Stimulated activated naive CD4-positive, alpha-beta T cell treated with Interleukin-2 at 50 U/mL for 16 hours (primary cell): ENCODE results near the gene ENTPD7.
"Not testable (repeated sequence)": the region's sequence is repeated elsewhere in the genome, so short reads cannot be mapped to it uniquely, and the experiment has no call there.

Source experiments
- DNase-seq: peaks from one replicate; lab custom pipeline; 2025; lab: John Stamatoyannopoulos, UW

The ENTPD7 gene

GRCh38 chr10:99659031-99659867 lies at the start of gene ENTPD7:
Gene ENTPD7, plus strand, starts transcription at chr10:99659509. Its CDS starts 448 bp downstream, at chr10:99659957.
- DNase-seq: peak; percentile 94

GRCh38 chr10:99610221-99610620 lies 49.1 kb upstream of the ENTPD7 start:
- DNase-seq: no peak

- no peak for DNase-seq
Observed at GRCh38 chr10:99611326-99611725, 48.0 kb upstream of the ENTPD7 start.

- peak; percentile 3 for DNase-seq
Observed at GRCh38 chr10:99612167-99612831, 47.0 kb upstream of the ENTPD7 start.

GRCh38 chr10:99615426-99615825 lies 43.9 kb upstream of the ENTPD7 start:
- DNase-seq: no peak

- DNase-seq: no peak
Observed at GRCh38 chr10:99617696-99618095, 41.6 kb upstream of the ENTPD7 start.

GRCh38 chr10:99619090-99619800 lies 40.1 kb upstream of the ENTPD7 start:
- no peak for DNase-seq

- DNase-seq: peak; percentile 98
Observed at GRCh38 chr10:99619851-99620710, 39.2 kb upstream of the ENTPD7 start, which contains the start of gene SLC25A28. Gene SLC25A28, minus strand, starts transcription at chr10:99620439. Its CDS starts 104 bp downstream, at chr10:99620335.

- DNase-seq: peak; percentile 98
Observed at GRCh38 chr10:99620711-99621453, 38.4 kb upstream of the ENTPD7 start.

GRCh38 chr10:99621454-99622251 lies 37.7 kb upstream of the ENTPD7 start:
- DNase-seq: no peak

GRCh38 chr10:99623919-99624318 lies 35.4 kb upstream of the ENTPD7 start:
- no peak for DNase-seq

- not testable (repeated sequence) for DNase-seq
Observed at GRCh38 chr10:99625124-99625523, 34.2 kb upstream of the ENTPD7 start.

GRCh38 chr10:99628923-99629624 lies 30.2 kb upstream of the ENTPD7 start:
- no peak for DNase-seq

GRCh38 chr10:99629625-99629978 lies 29.7 kb upstream of the ENTPD7 start:
- DNase-seq: no peak

- no peak for DNase-seq
Observed at GRCh38 chr10:99630433-99630832, 28.9 kb upstream of the ENTPD7 start.

- no peak for DNase-seq
Observed at GRCh38 chr10:99630991-99631390, 28.3 kb upstream of the ENTPD7 start.

- DNase-seq: no peak
Observed at GRCh38 chr10:99631496-99631895, 27.8 kb upstream of the ENTPD7 start.

GRCh38 chr10:99633832-99634231 lies 25.5 kb upstream of the ENTPD7 start:
- DNase-seq: no peak

GRCh38 chr10:99647601-99648151 lies 11.6 kb upstream of the ENTPD7 start:
- no peak for DNase-seq
